ENCODE results near the gene S100A13.

DNA sequence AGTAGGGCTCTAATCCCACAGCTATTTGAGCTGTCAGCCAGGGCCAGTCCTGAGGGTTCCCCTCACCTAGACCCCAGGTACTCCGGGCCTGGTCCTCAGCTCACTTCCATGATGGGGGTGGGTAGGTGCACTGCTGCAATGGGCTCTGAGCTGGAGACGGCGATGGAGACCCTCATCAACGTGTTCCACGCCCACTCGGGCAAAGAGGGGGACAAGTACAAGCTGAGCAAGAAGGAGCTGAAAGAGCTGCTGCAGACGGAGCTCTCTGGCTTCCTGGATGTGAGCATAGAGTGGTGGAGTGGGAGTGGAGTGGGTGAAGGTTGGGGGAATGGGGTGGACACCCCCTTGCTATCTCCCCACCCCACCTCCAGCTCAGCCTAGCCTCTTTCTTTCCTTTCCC lies 3.1 kb upstream of the S100A13 start:
- TF ChIP-seq POLR2A (IDR thresholded peaks at IDR 0.05) (no peak), POLR2AphosphoS5 (IDR thresholded peaks at IDR 0.05) (no peak)
